ENCODE results near the gene HOXA1. TPM values are rescaled to one million over a fixed set of nuclear protein-coding genes. Genes with fewer than 3 reads are reported as not detected.

The HOXA1 gene
- total and polyA plus RNA-seq, 2 of the 8 experiments (the other 6 are each of a cell fraction or from before 2014, with no cell fraction given): not detected

GRCh38 chr7:27091105-27091504 is 4.7 kb downstream of the HOXA1 start (continued):
- TF ChIP-seq ASH2L (IDR thresholded peaks at IDR 0.05; ENCODE audit: low read length): no peak
- TF ChIP-seq RAD21 (IDR thresholded peaks at IDR 0.05 in 1 of 2, conservative IDR thresholded peaks at IDR 0.05 in 1 of 2; ENCODE audit: low read depth in 2 of 2, low read length in 2 of 2): no peak
- TF ChIP-seq KDM1A (IDR thresholded peaks at IDR 0.05; ENCODE audit: borderline replicate concordance, low read length): no peak
- no peak for TF ChIP-seq MAFK (IDR thresholded peaks at IDR 0.05; ENCODE audit: low read depth, low read length)
